WTC11 (cell line): ENCODE results near the gene PPP6R3. TPM values are rescaled to one million over a fixed set of nuclear protein-coding genes. Genes with fewer than 3 reads are reported as not detected.

Experiments used
- ATAC-seq: fragments of 200-7000 bp; cut with Tn5 transposase; 2 replicates; pipeline ENCODE4 v1.10.0; 2021; ENCODE audit warnings: mild to moderate bottlenecking, moderate library complexity
- CTCF ChIA-PET: fragments of 300-600 bp; sonication (Branson Sonifier 250); formaldehyde crosslinking; loops from one replicate; lab custom pipeline; 2021; ENCODE audit warnings: antibody characterized with exemption; lab: Charles Lee
- POLR2A ChIA-PET: fragments of 350-600 bp; sonication (Branson Sonifier 250); formaldehyde crosslinking; loops from one replicate; lab custom pipeline; 2021; ENCODE audit warnings: antibody characterized with exemption; lab: Charles Lee
- DNase-seq: peaks from one replicate; pipeline ENCODE4 v3.0.0; 2021; ENCODE audit warnings: low spot score
- H3K27ac Mint-ChIP-seq: 2 replicates; pipeline ENCODE4 v1.8.0; 2021; ENCODE audit warnings: mixed read lengths
- H3K27me3 Mint-ChIP-seq: 2 replicates; pipeline ENCODE4 v1.8.0; 2021; ENCODE audit warnings: low read depth, mild to moderate bottlenecking, moderate library complexity, mixed read lengths
- H3K36me3 Mint-ChIP-seq: 2 replicates; pipeline ENCODE4 v1.8.0; 2021; ENCODE audit warnings: mixed read lengths
- H3K4me1 Mint-ChIP-seq: 2 replicates; pipeline ENCODE4 v1.8.0; 2022; ENCODE audit warnings: mixed read lengths
- H3K4me3 Mint-ChIP-seq: 2 replicates; pipeline ENCODE4 v1.8.0; 2021; ENCODE audit warnings: mild to moderate bottlenecking, moderate library complexity, mixed read lengths
- H3K9me3 Mint-ChIP-seq: 2 replicates; pipeline ENCODE4 v1.8.0; 2021; ENCODE audit warnings: mixed read lengths
- AFF4 ChIP-seq: sonication (generic); formaldehyde crosslinking; IDR thresholded peaks from 2 replicates; pipeline ENCODE4 v1.8.1; 2023; ENCODE audit warnings: mild to moderate bottlenecking, missing genetic modification reagents, borderline replicate concordance
- ATF1 ChIP-seq: sonication (generic); formaldehyde crosslinking; IDR thresholded peaks from 2 replicates; pipeline ENCODE4 v1.8.1; 2023; ENCODE audit warnings: mild to moderate bottlenecking, moderate library complexity, missing genetic modification reagents
- E2F1 ChIP-seq: sonication (generic); formaldehyde crosslinking; IDR thresholded peaks from 2 replicates; pipeline ENCODE4 v1.8.0; 2022; ENCODE audit warnings: mild to moderate bottlenecking, missing genetic modification reagents
- ERG ChIP-seq: fragments of 250-450 bp; sonication (Bioruptor Pico); IDR thresholded peaks from 2 replicates; pipeline ENCODE4 v1.8.0; 2021; ENCODE audit warnings: mild to moderate bottlenecking
- ESRRA ChIP-seq: sonication (generic); formaldehyde crosslinking; IDR thresholded peaks from 2 replicates; pipeline ENCODE4 v1.8.1; 2022; ENCODE audit warnings: mild to moderate bottlenecking, missing genetic modification reagents, borderline replicate concordance
- FOXP1 ChIP-seq: sonication (generic); formaldehyde crosslinking; IDR thresholded peaks from 2 replicates; pipeline ENCODE4 v1.8.0; 2022; ENCODE audit warnings: missing genetic modification reagents, mild to moderate bottlenecking, moderate library complexity, borderline replicate concordance
- JUN ChIP-seq: sonication (generic); formaldehyde crosslinking; IDR thresholded peaks from 2 replicates; pipeline ENCODE4 v1.8.0; 2023; ENCODE audit warnings: mild to moderate bottlenecking, missing genetic modification reagents
- PRDM15 ChIP-seq: sonication (generic); formaldehyde crosslinking; IDR thresholded peaks from 2 replicates; pipeline ENCODE4 v1.8.0; 2022; ENCODE audit warnings: missing genetic modification reagents
- TCF7 ChIP-seq: sonication (generic); formaldehyde crosslinking; IDR thresholded peaks from 2 replicates; pipeline ENCODE4 v1.8.0; 2022; ENCODE audit warnings: mild to moderate bottlenecking, low read depth, missing genetic modification reagents, moderate library complexity
- ZBTB43 ChIP-seq: sonication (generic); formaldehyde crosslinking; IDR thresholded peaks from 2 replicates; pipeline ENCODE4 v1.8.1; 2023; ENCODE audit warnings: mild to moderate bottlenecking, missing genetic modification reagents
- ZNF232 ChIP-seq: sonication (generic); formaldehyde crosslinking; IDR thresholded peaks from 2 replicates; pipeline ENCODE4 v1.8.0; 2022; ENCODE audit warnings: mild to moderate bottlenecking, missing genetic modification reagents
- ZNF423 ChIP-seq: fragments of 250-450 bp; sonication (Bioruptor Pico); IDR thresholded peaks from 2 replicates; pipeline ENCODE4 v2.1.2; 2022; ENCODE audit warnings: mild to moderate bottlenecking, moderate library complexity
- ZNF671 ChIP-seq: fragments of 250-450 bp; sonication (Bioruptor Pico); IDR thresholded peaks from 2 replicates; pipeline ENCODE4 v1.8.0; 2021; ENCODE audit warnings: mild to moderate bottlenecking
- ZSCAN18 ChIP-seq: fragments of 250-450 bp; sonication (Bioruptor Pico); IDR thresholded peaks from 2 replicates; pipeline ENCODE4 v2.1.2; 2022; ENCODE audit warnings: mild to moderate bottlenecking, moderate library complexity
- total RNA-seq: library from RNA; stranded (reverse); gene quantifications from 3 replicates; pipeline ENCODE4 v1.2.3, GENCODE V29; 2021
- TF ChIP-seq, protein P1 (sequence below): sonication (generic); formaldehyde crosslinking; IDR thresholded peaks from 2 replicates; pipeline ENCODE4 v1.8.0; 2023; ENCODE audit warnings: missing genetic modification reagents
- TF ChIP-seq, protein P2 (sequence below): sonication (generic); formaldehyde crosslinking; IDR thresholded peaks from 2 replicates; pipeline ENCODE4 v1.8.0; 2022; ENCODE audit warnings: mild to moderate bottlenecking, missing genetic modification reagents
- TF ChIP-seq, protein P3 (sequence below): sonication (generic); formaldehyde crosslinking; IDR thresholded peaks from 2 replicates; pipeline ENCODE4 v1.8.0; 2022; ENCODE audit warnings: mild to moderate bottlenecking, missing genetic modification reagents

Gene PPP6R3
- total RNA-seq, 1 experiment from 2014 or later, result 138 TPM

- no peaks in the 10 kb centered on the region for H3K4me1 Mint-ChIP-seq
- CTCF ChIA-PET, result interaction anchor here (0.6 to 0.8 kb wide), 3 partner anchors 175 to 241 kb away, joined by 3 read pairs; no protein-coding TSS in a partner anchor
- TF ChIP-seq, protein P1, sequence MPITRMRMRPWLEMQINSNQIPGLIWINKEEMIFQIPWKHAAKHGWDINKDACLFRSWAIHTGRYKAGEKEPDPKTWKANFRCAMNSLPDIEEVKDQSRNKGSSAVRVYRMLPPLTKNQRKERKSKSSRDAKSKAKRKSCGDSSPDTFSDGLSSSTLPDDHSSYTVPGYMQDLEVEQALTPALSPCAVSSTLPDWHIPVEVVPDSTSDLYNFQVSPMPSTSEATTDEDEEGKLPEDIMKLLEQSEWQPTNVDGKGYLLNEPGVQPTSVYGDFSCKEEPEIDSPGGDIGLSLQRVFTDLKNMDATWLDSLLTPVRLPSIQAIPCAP (CRISPR knock-in tag), result no peak
- TF ChIP-seq ZBTB43 (CRISPR knock-in tag) (no peak), AFF4 (CRISPR knock-in tag) (no peak), E2F1 (CRISPR knock-in tag) (no peak), PRDM15 (no peak), ATF1 (no peak), ZNF423 (no peak), ESRRA (no peak), FOXP1 (CRISPR knock-in tag) (no peak), ZSCAN18 (CRISPR knock-in tag) (no peak), ZNF232 (CRISPR knock-in tag) (no peak), JUN (no peak), ERG (no peak), TCF7 (CRISPR knock-in tag) (no peak), ZNF671 (CRISPR knock-in tag) (no peak)
- TF ChIP-seq, protein P2, sequence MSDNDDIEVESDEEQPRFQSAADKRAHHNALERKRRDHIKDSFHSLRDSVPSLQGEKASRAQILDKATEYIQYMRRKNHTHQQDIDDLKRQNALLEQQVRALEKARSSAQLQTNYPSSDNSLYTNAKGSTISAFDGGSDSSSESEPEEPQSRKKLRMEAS (CRISPR knock-in tag), result no peak
- TF ChIP-seq, protein P3, sequence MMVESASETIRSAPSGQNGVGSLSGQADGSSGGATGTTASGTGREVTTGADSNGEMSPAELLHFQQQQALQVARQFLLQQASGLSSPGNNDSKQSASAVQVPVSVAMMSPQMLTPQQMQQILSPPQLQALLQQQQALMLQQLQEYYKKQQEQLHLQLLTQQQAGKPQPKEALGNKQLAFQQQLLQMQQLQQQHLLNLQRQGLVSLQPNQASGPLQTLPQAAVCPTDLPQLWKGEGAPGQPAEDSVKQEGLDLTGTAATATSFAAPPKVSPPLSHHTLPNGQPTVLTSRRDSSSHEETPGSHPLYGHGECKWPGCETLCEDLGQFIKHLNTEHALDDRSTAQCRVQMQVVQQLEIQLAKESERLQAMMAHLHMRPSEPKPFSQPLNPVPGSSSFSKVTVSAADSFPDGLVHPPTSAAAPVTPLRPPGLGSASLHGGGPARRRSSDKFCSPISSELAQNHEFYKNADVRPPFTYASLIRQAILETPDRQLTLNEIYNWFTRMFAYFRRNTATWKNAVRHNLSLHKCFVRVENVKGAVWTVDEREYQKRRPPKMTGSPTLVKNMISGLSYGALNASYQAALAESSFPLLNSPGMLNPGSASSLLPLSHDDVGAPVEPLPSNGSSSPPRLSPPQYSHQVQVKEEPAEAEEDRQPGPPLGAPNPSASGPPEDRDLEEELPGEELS (CRISPR knock-in tag), result no peak
- DNase-seq, result no peak
- H3K27me3 Mint-ChIP-seq, result no peaks in the 10 kb centered on the region; the same call in 1 of the 2 replicates
- no peaks in the 10 kb centered on the region for H3K9me3 Mint-ChIP-seq
- no peak overlapping the region for H3K4me3 Mint-ChIP-seq
- H3K27ac Mint-ChIP-seq, result no peak overlapping the region
- POLR2A ChIA-PET, result no interaction called here
- H3K36me3 Mint-ChIP-seq, result peaks cover 15% of the 10 kb centered on the region
- ATAC-seq, result no peak
Measured at GRCh38 chr11:68448604-68449011, 11.9 kb upstream of the PPP6R3 start.
